HCT116 (cell line): Measurements from ENCODE around the gene MRFAP1L1. TPM values are rescaled to one million over a fixed set of nuclear protein-coding genes. Genes with fewer than 3 reads are reported as not detected.

ENCODE experiments used
- ATAC-seq: fragments of 200-7000 bp; cut with Tn5 transposase; 2 replicates; pipeline ENCODE4 v1.9.1; 2020; ENCODE audit warnings: mild to moderate bottlenecking, moderate library complexity
- BruUV-seq: library from RNA; stranded (reverse); fragments of 400-500 nt; replicated peaks from 2 replicates; lab custom pipeline; 2021; lab: Mats Ljungman, UMichigan
- CTCF ChIA-PET: fragments of 300-600 bp; sonication (Branson Sonifier 250); formaldehyde crosslinking; loops from one replicate; lab custom pipeline; 2021; ENCODE audit warnings: antibody characterized with exemption; lab: Charles Lee
- POLR2A ChIA-PET: fragments of 300-600, 350-600 bp; sonication (Branson Sonifier 250); formaldehyde crosslinking; loops from one replicate; lab custom pipeline; 2021; ENCODE audit warnings: antibody characterized with exemption; lab: Charles Lee
- RAD21 ChIA-PET, 2 experiments: fragments of 300-600 bp; sonication (Branson Sonifier 250); formaldehyde crosslinking; loops; one replicate each; lab custom pipeline; 2023; ENCODE audit warnings: low total read pairs in 2 of 2; ENCODE audit not compliant: uncharacterized antibody in 2 of 2, unreplicated experiment in 2 of 2, low non-redundant PET in 1 of 2; lab: Charles Lee
- DNase-seq: peaks from one replicate; pipeline ENCODE4 v3.0.0-alpha.2; 2010; ENCODE audit warnings: low read depth, low spot score
- H2AFZ ChIP-seq: fragments of 200-600 bp; shearing (Covaris generic), sonication (generic); 2 replicates; pipeline ENCODE4 v1.6.1; 2017; ENCODE audit warnings: low read depth, mixed run types, mixed read lengths, antibody characterized with exemption, low read length; ENCODE audit not compliant: poor library complexity, severe bottlenecking
- H3K27ac ChIP-seq: 2 replicates; pipeline ENCODE4 v1.5.1; 2012; ENCODE audit warnings: low read depth, low read length
- H3K27me3 ChIP-seq: fragments of 200-600 bp; sonication (generic); 2 replicates; pipeline ENCODE4 v1.6.1; 2016; ENCODE audit warnings: mixed run types, low read length, mixed read lengths; ENCODE audit not compliant: insufficient read depth
- H3K36me3 ChIP-seq, 2 experiments: fragments of 200-500 bp in 1 of 2; fragments of 200-600 bp in 1 of 2; sonication (Bioruptor generic) in 1 of 2; sonication (generic) in 1 of 2; 2 replicates each; pipeline versions ENCODE4 v1.5.1 to v1.6.1; 2014 to 2016; ENCODE audit warnings: low read length in 2 of 2, inconsistent platforms in 1 of 2, mixed read lengths in 1 of 2, mixed run types in 1 of 2; ENCODE audit not compliant: insufficient read depth in 2 of 2, control insufficient read depth in 1 of 2
- H3K4me1 ChIP-seq, 2 experiments: fragments of 200-600 bp in 1 of 2; sonication (generic) in 1 of 2; 2 replicates each; pipeline versions ENCODE4 v1.5.1 to v1.6.1; 2012 to 2017; ENCODE audit warnings: low read length in 2 of 2, inconsistent platforms in 1 of 2, mild to moderate bottlenecking in 1 of 2, mixed read lengths in 1 of 2, mixed run types in 1 of 2, moderate library complexity in 1 of 2; ENCODE audit not compliant: insufficient read depth in 2 of 2, control insufficient read depth in 1 of 2
- H3K4me2 ChIP-seq: fragments of 200-600 bp; sonication (generic); 2 replicates; pipeline ENCODE4 v1.6.1; 2017; ENCODE audit warnings: mixed run types, low read length, mixed read lengths
- H3K4me3 ChIP-seq, 2 experiments: fragments of 200-600 bp in 1 of 2; sonication (generic) in 1 of 2; replicated peaks in 1 of 2; 2 replicates each; pipeline ENCODE4 v1.5.1; 2011 to 2016; ENCODE audit warnings: low read length in 2 of 2, control low read depth in 1 of 2, low read depth in 1 of 2, mild to moderate bottlenecking in 1 of 2, mixed read lengths in 1 of 2, mixed run types in 1 of 2
- H3K79me2 ChIP-seq: fragments of 200-600 bp; sonication (generic); 2 replicates; pipeline ENCODE4 v1.6.1; 2017; ENCODE audit warnings: mild to moderate bottlenecking, mixed run types, low read length, moderate library complexity, mixed read lengths; ENCODE audit not compliant: insufficient read depth
- H3K9ac ChIP-seq: fragments of 200-600 bp; sonication (generic); 2 replicates; pipeline ENCODE4 v1.6.1; 2016; ENCODE audit warnings: low read length, mixed read lengths
- H3K9me2 ChIP-seq: fragments of 200-600 bp; sonication (generic), shearing (Covaris generic); 2 replicates; pipeline ENCODE4 v1.6.1; 2017; ENCODE audit warnings: mixed run types, mild to moderate bottlenecking, moderate library complexity; ENCODE audit not compliant: insufficient read depth
- H3K9me3 ChIP-seq, 2 experiments: fragments of 200-500 bp in 1 of 2; fragments of 200-600 bp in 1 of 2; sonication (Bioruptor generic) in 1 of 2; sonication (generic) in 1 of 2; 2 replicates each; pipeline ENCODE4 v1.6.1; 2014 to 2017; ENCODE audit warnings: low read length in 2 of 2, mixed read lengths in 2 of 2, inconsistent platforms in 1 of 2, low read depth in 1 of 2, mild to moderate bottlenecking in 1 of 2, mixed run types in 1 of 2, moderate library complexity in 1 of 2; ENCODE audit not compliant: control insufficient read depth in 1 of 2, insufficient read depth in 1 of 2
- H4K20me1 ChIP-seq: fragments of 200-600 bp; sonication (generic), shearing (Covaris generic); 2 replicates; pipeline ENCODE4 v1.6.1; 2017; ENCODE audit warnings: mixed run types, mild to moderate bottlenecking, moderate library complexity; ENCODE audit not compliant: insufficient read depth
- ATF3 ChIP-seq: IDR thresholded peaks from 2 replicates; pipeline ENCODE4 v1.6.1; 2012
- CEBPB ChIP-seq: IDR thresholded peaks from 2 replicates; pipeline ENCODE4 v1.6.1; 2012; ENCODE audit warnings: low read depth
- CTCF ChIP-seq, 3 experiments: fragments of 200-600 bp in 1 of 3; sonication (generic) in 1 of 3; IDR thresholded peaks in 2 of 3; conservative IDR thresholded peaks in 1 of 3; 2 replicates each; pipeline ENCODE4 v1.5.1; 2012 to 2017; ENCODE audit warnings: low read depth in 2 of 3, low read length in 2 of 3, antibody characterized with exemption in 1 of 3, borderline replicate concordance in 1 of 3, control low read depth in 1 of 3, mild to moderate bottlenecking in 1 of 3, mixed read lengths in 1 of 3, mixed run types in 1 of 3, moderate library complexity in 1 of 3; ENCODE audit not compliant: insufficient read depth in 1 of 3
- EGR1 ChIP-seq: IDR thresholded peaks from 2 replicates; pipeline ENCODE4 v1.6.1; 2012; ENCODE audit warnings: low read depth
- ELF1 ChIP-seq: IDR thresholded peaks from 2 replicates; pipeline ENCODE4 v1.6.1; 2012; ENCODE audit warnings: low read depth, borderline replicate concordance
- EZH2 ChIP-seq: fragments of 200-600 bp; sonication (generic); IDR thresholded peaks from 2 replicates; pipeline ENCODE4 v1.6.1; 2017; ENCODE audit warnings: antibody characterized with exemption, mixed run types
- FOSL1 ChIP-seq: IDR thresholded peaks from 2 replicates; pipeline ENCODE4 v1.6.1; 2012; ENCODE audit warnings: low read depth
- JUND ChIP-seq: IDR thresholded peaks from 2 replicates; pipeline ENCODE4 v1.6.1; 2012
- MAX ChIP-seq: IDR thresholded peaks from 2 replicates; pipeline ENCODE4 v1.6.1; 2012
- POLR2AphosphoS5 ChIP-seq: IDR thresholded peaks from 2 replicates; pipeline ENCODE4 v1.6.1; 2011; ENCODE audit warnings: mild to moderate bottlenecking, low read depth, low read length, moderate library complexity
- RAD21 ChIP-seq: IDR thresholded peaks from 2 replicates; pipeline ENCODE4 v1.6.1; 2012; ENCODE audit warnings: low read depth, mild to moderate bottlenecking
- REST ChIP-seq: IDR thresholded peaks from 2 replicates; pipeline ENCODE4 v1.6.1; 2012; ENCODE audit warnings: low read depth
- SIN3A ChIP-seq: IDR thresholded peaks from 2 replicates; pipeline ENCODE4 v1.6.1; 2012; ENCODE audit warnings: low read depth
- SP1 ChIP-seq: IDR thresholded peaks from 2 replicates; pipeline ENCODE4 v1.6.1; 2012; ENCODE audit warnings: low read depth
- TCF7L2 ChIP-seq: IDR thresholded peaks from 2 replicates; pipeline ENCODE4 v1.7.0; 2011; ENCODE audit warnings: borderline replicate concordance, inconsistent platforms; ENCODE audit not compliant: insufficient read depth, insufficient read length; ENCODE audit errors: extremely low read depth
- ZFX ChIP-seq: fragments of 450-650 bp; IDR thresholded peaks from 2 replicates; pipeline ENCODE4 v1.6.1; 2017
- ZNF274 ChIP-seq: fragments of 200-500 bp; sonication (Bioruptor generic); IDR thresholded peaks from 2 replicates; pipeline ENCODE4 v1.6.1; 2014; ENCODE audit warnings: mild to moderate bottlenecking, low read depth, low read length, inconsistent platforms
- intact Hi-C: fragments of 100-400 bp; cut with micrococcal nuclease; formaldehyde crosslinking; loops from 2 replicates; pipeline ENCODE4 v1.10.0; 2022
- total RNA-seq: library from RNA; stranded (reverse); gene quantifications from one replicate; pipeline ENCODE4 v1.2.1, GENCODE V29; 2021; ENCODE audit not compliant: unreplicated experiment

MRFAP1L1 gene
- total RNA-seq, 1 experiment from 2014 or later = 43.0 TPM

GRCh38 chr4:6662591-6662990 lies 47.1 kb downstream of the MRFAP1L1 start:
- Histone ChIP-seq H3K9me3 (no peaks in the 10 kb centered on the region), H3K27me3 (no peaks in the 10 kb centered on the region), H2AFZ (no peak overlapping the region), H3K9me2 (no peaks in the 10 kb centered on the region), H3K79me2 (no peaks in the 10 kb centered on the region), H3K27ac (no peak overlapping the region), H3K36me3 (no peaks in the 10 kb centered on the region), H3K4me3 (no peak overlapping the region), H3K4me2 (no peak overlapping the region), H3K9ac (no peak overlapping the region), H3K4me1 (peaks cover 2 to 14% of the 10 kb centered on the region in 2 experiments; a peak in 3 of 4 replicates), H4K20me1 (no peaks in the 10 kb centered on the region)
- DNase-seq (no peak), ATAC-seq (no peak)
- BruUV-seq = no TSS peak
- TF ChIP-seq CEBPB (no peak), TCF7L2 (no peak), ZFX (no peak), ATF3 (no peak), ELF1 (no peak), FOSL1 (no peak), JUND (no peak), POLR2AphosphoS5 (no peak), MAX (no peak), REST (no peak), ZNF274 (no peak), SIN3A (no peak), EGR1 (no peak), RAD21 (no peak), CTCF (IDR thresholded peaks at IDR 0.05 in 2 of 3, conservative IDR thresholded peaks at IDR 0.05 in 1 of 3; ENCODE audit: borderline replicate concordance in 1 of 3, insufficient read depth in 1 of 3, low read depth in 2 of 3, low read length in 2 of 3) (no peak), EZH2 (no peak), SP1 (no peak)
- RAD21 ChIA-PET = no interaction called here
- intact Hi-C loops = no loop called here
- POLR2A ChIA-PET = interaction anchor here (1.0 to 4.3 kb wide), 2 partner anchors 11 to 12 kb away, joined by 3 to 55 read pairs; a partner anchor contains a TSS
- CTCF ChIA-PET = no interaction called here
